Pancreas (tissue), 10 donors: ENCODE measurements around the gene SURF4. TPM values are rescaled to one million over a fixed set of nuclear protein-coding genes. Genes with fewer than 3 reads are reported as not detected.
A peak's percentile ranks its signal among the peaks of the same experiment; 100 is the strongest.

Source experiments
- ATAC-seq, 4 donors: fragments of 200-7000 bp; cut with Tn5 transposase; one replicate each; pipeline versions ENCODE4 v1.8.0 to v1.9.1; 2020; ENCODE audit warnings: mild to moderate bottlenecking in 4 of 4, moderate library complexity in 4 of 4
- DNase-seq, 6 donors: peaks; one replicate each; pipeline ENCODE4 v3.0.0-alpha.2; 2020
- FAIRE-seq: peaks from 2 replicates; lab custom pipeline; 2012; peaks lifted over from hg19 to GRCh38; lab: Jason Lieb, UNC
- H3K27ac ChIP-seq, 4 donors: fragments of 200-600 bp; sonication (generic); 1 replicate in 3 of 4; 2 replicates in 1 of 4; pipeline versions ENCODE4 v1.5.0 to v1.8.0; 2020
- H3K27me3 ChIP-seq, 4 donors: fragments of 200-600 bp; one replicate each; pipeline ENCODE4 v1.8.0; 2021
- H3K36me3 ChIP-seq, 3 donors: fragments of 200-600 bp; sonication (generic) in 1 of 3; one replicate each; pipeline versions ENCODE4 v1.5.0 to v1.8.0; 2020 to 2021
- H3K4me1 ChIP-seq, 3 donors: fragments of 200-600 bp; one replicate each; pipeline ENCODE4 v1.8.0; 2021
- H3K4me3 ChIP-seq, 4 donors: fragments of 200-600 bp; sonication (generic) in 2 of 4; one replicate each; pipeline versions ENCODE4 v1.5.0 to v1.8.0; 2020 to 2021
- H3K9me3 ChIP-seq, 4 donors: fragments of 200-600 bp; one replicate each; pipeline ENCODE4 v1.8.0; 2021
- CTCF ChIP-seq, 4 donors: fragments of 200-600 bp; sonication (generic) in 3 of 4; IDR thresholded peaks; one replicate each; pipeline versions ENCODE4 v1.5.0 to v1.8.0; 2021; ENCODE audit warnings: antibody characterized with exemption in 4 of 4
- WGBS, 2 donors: extraction: QIAGEN DNeasy Blood & Tissue Kit; methylation state at CpG; one replicate each; pipeline ENCODE4 v1.1.7; 2013; 5-methylcytosine and 5-hydroxymethylcytosine counted together
- intact Hi-C, 3 donors: fragments of 100-400 bp; cut with DNase I; formaldehyde crosslinking; loops; one replicate each; pipeline versions ENCODE4 v1.11.1 to v1.14.2; 2022
- polyA plus RNA-seq, 2 donors: library from polyadenylated mRNA; stranded (reverse); fragments of 200-250 nt; gene quantifications; one replicate each; pipeline ENCODE4 v1.2.3, GENCODE V29; 2013
- total RNA-seq, 6 donors: library from RNA; stranded (reverse); fragmentation: NEBNext Ultra II Directional in 4 of 6; extraction: Animal tissue kit (Norgen Biotek cat#: 25700) in 4 of 6; gene quantifications; one replicate each; pipeline versions ENCODE4 v1.2.1 to v1.2.4, GENCODE V29; 2021 to 2023
- donor health status: healthy with polysubstance abuse.
- donor health status: DM: no; HTN: no; CAD: no; lungs with moderate emphysema.
- donor health status: DM: no; HTN: no; CAD: no.
- donor health status: control.
- donor health status: control.
- donor health status: Bipolar disorder and iron deficiency.
- donor health status: DM: yes; HTN: yes; CAD: no.
- donor health status: DM: no; HTN: no; CAD: no.
- donor health status: DM: no; HTN: no; CAD: no.
- donor health status: DM: yes; HTN: yes; CAD: no.

Gene SURF4
- total and polyA plus RNA-seq, 8 donors: 63.1 to 132 (median 116) TPM

GRCh38 chr9:133421615-133422542 is 46.0 kb upstream of the SURF4 start, which contains the start of gene ADAMTS13:
Gene ADAMTS13, plus strand, starts transcription at chr9:133422367. Its CDS starts 77 bp downstream, at chr9:133422444.
- peaks cover 0 to 2% (median 0%) of the 10 kb centered on the region in 3 donors for H3K4me1 ChIP-seq
- no peaks in the 10 kb centered on the region for H3K27me3 ChIP-seq
- DNase-seq (no peak), ATAC-seq (no peak), FAIRE-seq (no peak)
- H3K4me3 ChIP-seq: no peak within 1 kb of the TSS
- intact Hi-C loops: no loop called here
- H3K9me3 ChIP-seq: no peaks in the 10 kb centered on the region
- no peaks in the 10 kb centered on the region for H3K36me3 ChIP-seq
- no peak within 1 kb of the TSS for H3K27ac ChIP-seq
- 69 to 72% methylated on average over 23 of the region's 23 CpGs for WGBS, 2 donors
- TF ChIP-seq CTCF (IDR thresholded peaks at IDR 0.05): no peak

- FAIRE-seq (no peak), DNase-seq (no peak), ATAC-seq (no peak)
- TF ChIP-seq CTCF (IDR thresholded peaks at IDR 0.05): no peak
- no peaks in the 10 kb centered on the region for H3K27me3 ChIP-seq
- intact Hi-C loops: no loop called here
- H3K4me3 ChIP-seq: no peak overlapping the region
- no peaks in the 10 kb centered on the region for H3K9me3 ChIP-seq
- no peak overlapping the region for H3K27ac ChIP-seq
- 66 to 72% methylated on average over 5 of the region's 5 CpGs for WGBS, 2 donors
- H3K4me1 ChIP-seq: peaks cover 9 to 14% (median 11%) of the 10 kb centered on the region in 3 donors
- no peaks in the 10 kb centered on the region for H3K36me3 ChIP-seq
Measured at GRCh38 chr9:133420392-133420827, 44.5 kb upstream of the SURF4 start.

GRCh38 chr9:133419005-133419404 is 43.1 kb upstream of the SURF4 start:
- Histone ChIP-seq H3K4me1 (peaks cover 9 to 14% (median 11%) of the 10 kb centered on the region in 3 donors), H3K9me3 (no peaks in the 10 kb centered on the region), H3K27ac (no peak overlapping the region), H3K4me3 (peak overlapping the region in 1 of 4 donors; percentile 64), H3K27me3 (no peaks in the 10 kb centered on the region), H3K36me3 (peaks cover 0 to 3% (median 0%) of the 10 kb centered on the region in 3 donors)
- DNase-seq: no peak
- no peak for TF ChIP-seq CTCF (IDR thresholded peaks at IDR 0.05)
- ATAC-seq: no peak
- 50 to 63% methylated on average over 13 of the region's 13 CpGs for WGBS, 2 donors
- intact Hi-C loops: no loop called here
- no peak for FAIRE-seq

GRCh38 chr9:133417541-133418461 is 41.9 kb upstream of the SURF4 start, which contains the start of gene REXO4:
Gene REXO4, minus strand, starts transcription at chr9:133418010. Its CDS starts 166 bp downstream, at chr9:133417844.
- 1 to 3% methylated on average over 74 to 75 of the region's 75 CpGs for WGBS, 2 donors
- TF ChIP-seq CTCF (IDR thresholded peaks at IDR 0.05): no peak
- intact Hi-C loops: no loop called here
- Histone ChIP-seq H3K27me3 (no peaks in the 10 kb centered on the region), H3K4me1 (peaks cover 9 to 14% (median 11%) of the 10 kb centered on the region in 3 donors), H3K9me3 (no peaks in the 10 kb centered on the region), H3K4me3 (peak within 1 kb of the TSS; percentile 64 to 94 (median 84)), H3K27ac (peak within 1 kb of the TSS; percentile 63 to 85 (median 76)), H3K36me3 (peaks cover 3 to 7% (median 4%) of the 10 kb centered on the region in 3 donors)
- peak; percentile 94 to 96 (median 96) for ATAC-seq
- peak; percentile 72 to 93 (median 80) for DNase-seq
- FAIRE-seq: no peak
